SW480 (cell line): ENCODE data around the gene DPYD.
"Not testable (repeated sequence)": the region's sequence is repeated elsewhere in the genome, so short reads cannot be mapped to it uniquely, and the experiment has no call there.

Experiments
- DNase-seq: peaks from one replicate; pipeline ENCODE4 v3.0.0-alpha.2; 2016; ENCODE audit warnings: low spot score

DPYD gene

DNA sequence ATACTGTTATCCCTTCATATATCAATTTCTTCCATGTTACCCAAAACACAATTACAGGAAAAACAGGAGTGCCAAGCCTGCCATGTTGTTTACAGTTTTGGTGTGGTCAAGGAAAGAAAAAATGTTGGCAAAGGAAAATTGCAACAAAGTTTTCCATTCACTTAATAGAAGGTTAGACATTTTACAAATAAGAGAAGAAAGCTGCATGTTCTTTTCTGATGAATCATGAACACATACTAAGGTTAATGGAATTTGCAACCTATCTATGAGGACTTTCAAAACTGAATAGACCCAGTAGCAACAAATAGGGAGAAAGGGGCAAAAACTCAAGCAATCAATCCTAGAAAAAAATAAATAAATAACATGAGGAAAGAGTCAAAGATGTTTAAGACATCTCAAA lies 556.7 kb downstream of the DPYD start:
- DNase-seq, result no peak

DNA sequence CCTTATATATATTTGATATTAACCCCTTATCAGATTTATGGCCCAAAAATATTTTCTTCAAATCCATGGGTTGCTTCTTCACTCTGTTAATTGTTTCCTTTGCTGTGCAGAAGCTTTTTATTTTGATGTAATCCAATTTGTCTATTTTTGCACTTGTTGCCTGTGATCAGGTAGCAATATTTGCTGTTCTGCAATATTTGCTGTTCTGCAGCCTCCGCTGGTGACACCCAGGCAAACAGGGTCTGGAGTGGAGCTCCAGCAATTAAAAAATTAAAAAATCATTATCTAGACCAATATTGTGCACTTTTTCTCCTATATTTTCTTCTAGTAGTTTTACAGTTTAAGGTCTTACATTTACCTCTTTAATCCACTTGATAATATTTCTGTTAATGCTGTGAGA lies 564.5 kb downstream of the DPYD start:
- no peak for DNase-seq

DNA sequence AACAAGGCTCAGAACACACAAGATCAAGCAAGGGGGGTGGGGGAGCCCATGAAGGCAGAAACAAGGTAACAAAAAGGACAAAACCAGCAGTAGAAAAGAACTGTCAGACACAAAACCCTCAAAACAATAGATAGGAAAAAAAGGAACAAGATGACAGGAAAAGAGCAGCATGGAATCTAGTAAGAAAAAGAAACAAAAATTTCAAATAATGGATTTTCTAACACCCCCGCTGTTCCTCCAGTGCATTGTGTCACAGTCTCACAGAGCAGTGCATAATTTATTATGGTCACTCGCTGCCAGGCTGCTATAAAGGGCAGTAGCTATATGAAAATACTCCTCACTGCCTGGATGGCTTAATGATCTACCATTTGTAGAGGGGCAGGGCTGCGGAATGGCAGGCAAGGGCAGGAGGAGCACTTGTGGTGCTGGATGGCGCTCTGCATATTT lies 567.9 kb downstream of the DPYD start:
- DNase-seq, result no peak

DNA sequence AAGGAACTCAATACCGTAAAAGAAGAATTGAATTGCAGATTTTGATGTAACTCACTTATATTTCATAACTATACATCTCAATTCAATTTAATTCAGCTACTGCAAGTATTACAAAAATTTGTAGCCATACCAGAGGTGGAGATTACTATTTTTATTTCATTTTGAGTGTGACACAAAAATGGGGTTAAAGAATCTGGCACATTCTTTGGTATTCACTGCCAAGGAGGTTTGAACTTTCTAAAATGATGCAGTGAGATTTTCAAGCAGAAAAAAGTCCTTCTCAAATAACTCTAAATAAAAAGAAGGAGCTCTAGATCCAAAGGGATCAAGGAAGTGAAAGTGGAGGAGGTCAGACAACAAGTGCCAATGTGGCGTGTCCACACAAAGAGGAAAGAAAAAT lies 569.0 kb downstream of the DPYD start:
- no peak for DNase-seq

DNA sequence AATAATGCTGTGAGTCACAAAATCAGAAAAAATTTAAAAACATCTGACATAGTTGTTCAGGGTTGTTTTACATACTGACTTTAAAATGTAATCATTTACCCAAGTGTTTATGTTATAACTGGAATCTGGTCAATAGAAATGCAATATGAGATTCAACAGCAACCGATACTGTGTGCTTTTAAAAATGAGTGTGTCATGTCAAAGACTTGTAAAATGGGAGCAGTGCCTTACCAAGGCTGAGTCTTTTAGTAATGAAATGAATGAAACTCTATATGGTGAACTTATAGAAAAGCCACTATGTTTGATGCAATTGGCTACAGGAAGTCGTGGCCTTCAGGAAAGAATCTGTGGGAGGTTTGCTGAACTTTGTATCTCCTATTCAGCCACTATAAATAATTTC lies 570.2 kb downstream of the DPYD start:
- DNase-seq, result no peak

DNA sequence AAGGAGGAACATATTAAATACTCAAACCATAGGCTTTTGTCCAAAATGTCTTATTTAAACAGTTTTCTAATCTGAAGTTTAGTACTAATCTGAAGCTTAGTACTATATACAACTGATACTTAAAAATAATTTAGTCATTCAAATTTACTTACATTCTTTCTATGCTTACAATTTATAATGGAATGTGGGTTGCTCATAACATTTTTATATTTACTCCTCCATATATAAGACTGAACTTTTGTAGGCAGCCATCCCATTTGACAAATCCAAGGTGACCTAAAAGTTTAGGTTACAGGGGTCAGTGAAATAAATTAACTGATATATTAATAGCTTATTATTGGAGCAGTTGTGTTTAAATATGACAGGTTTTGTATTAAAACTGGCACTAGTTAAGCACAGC lies 570.6 kb downstream of the DPYD start:
- no peak for DNase-seq

DNA sequence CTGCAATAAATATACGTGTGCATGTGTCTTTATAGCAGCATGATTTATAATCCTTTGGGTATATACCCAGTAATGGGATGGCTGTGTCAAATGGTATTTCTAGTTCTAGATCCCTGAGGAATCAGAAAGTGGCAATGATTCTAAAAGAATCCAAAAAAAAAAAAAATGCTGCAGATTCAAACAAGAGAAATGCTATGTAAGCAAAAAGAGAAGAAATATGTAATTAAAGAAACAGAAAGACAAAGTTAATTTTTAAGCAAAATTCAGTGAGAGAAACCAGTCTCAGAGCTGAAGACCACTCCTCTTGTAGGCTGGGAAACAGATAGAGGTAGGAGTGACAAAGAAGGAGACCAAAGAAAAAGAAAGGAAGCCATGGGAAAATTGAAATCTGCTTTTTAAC lies 571.0 kb downstream of the DPYD start:
- not testable (repeated sequence) for DNase-seq

DNA sequence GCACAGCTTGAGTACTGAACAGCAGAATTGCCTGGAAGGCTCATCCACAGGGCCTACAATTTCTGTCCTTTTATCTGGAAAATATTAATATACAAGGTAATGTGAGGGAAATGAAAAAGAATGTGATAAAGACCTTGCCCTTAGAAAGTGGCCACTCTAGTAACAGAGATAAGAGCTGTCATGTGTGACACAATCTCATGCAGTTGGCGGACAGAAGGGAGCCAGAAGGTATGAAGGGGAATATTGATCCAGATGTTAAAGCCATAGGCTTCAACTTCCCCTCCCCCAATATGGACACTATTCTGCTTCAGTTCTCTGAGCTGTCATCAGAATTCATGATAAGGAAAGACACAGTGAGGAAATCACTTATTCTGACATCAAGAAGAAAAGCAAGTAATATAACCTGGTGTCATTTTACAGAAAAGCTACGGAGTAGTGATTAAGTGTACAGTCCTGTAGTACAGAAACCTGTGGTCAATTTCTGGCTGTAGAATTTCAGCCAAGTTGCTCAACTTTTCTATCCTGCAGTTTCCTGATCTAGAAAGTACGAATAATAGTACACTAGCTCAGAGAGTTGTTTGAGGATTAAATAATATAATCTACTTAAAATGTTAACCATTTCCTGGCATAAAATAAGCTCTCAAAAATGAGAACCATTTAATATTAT lies 572.1 kb downstream of the DPYD start:
- DNase-seq, result no peak

DNA sequence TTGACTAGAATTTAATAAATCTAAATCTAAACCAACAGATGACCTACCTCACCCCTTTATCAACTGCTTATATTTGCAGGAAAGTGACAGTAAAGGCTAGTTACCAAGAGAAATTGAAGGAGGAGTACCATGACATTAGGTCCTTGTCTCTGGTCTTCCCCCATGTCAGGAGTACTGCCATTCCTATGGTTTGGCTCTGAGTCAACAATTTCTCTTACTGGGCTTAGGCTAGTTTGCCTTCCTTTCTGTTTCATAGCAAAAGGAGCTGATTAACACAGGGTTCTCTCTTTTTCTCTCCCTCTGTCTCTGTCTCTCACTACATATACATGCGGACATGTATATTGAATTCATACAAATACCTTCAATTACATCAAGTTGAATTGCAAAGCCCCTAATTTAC lies 579.9 kb downstream of the DPYD start:
- no peak for DNase-seq

DNA sequence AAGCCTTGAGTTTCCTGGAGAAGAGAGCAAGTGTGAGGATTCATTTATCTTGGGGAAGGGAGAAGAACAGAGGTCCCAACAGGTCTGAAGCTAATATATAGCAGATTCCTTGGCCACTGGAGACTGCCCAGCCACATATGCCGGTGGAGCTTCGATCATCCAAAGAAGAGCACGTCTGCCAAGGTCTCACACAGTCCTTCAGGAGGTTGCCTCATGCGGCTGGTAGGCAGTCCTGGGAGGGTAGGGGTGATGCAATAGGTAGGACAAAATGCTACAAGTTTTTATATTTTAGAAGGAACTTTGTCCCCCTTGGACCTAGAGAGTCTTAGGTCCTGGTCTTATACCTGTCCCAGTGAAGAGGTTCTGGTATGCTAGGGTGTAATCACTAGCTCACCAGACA lies 582.5 kb downstream of the DPYD start:
- no peak for DNase-seq

DNA sequence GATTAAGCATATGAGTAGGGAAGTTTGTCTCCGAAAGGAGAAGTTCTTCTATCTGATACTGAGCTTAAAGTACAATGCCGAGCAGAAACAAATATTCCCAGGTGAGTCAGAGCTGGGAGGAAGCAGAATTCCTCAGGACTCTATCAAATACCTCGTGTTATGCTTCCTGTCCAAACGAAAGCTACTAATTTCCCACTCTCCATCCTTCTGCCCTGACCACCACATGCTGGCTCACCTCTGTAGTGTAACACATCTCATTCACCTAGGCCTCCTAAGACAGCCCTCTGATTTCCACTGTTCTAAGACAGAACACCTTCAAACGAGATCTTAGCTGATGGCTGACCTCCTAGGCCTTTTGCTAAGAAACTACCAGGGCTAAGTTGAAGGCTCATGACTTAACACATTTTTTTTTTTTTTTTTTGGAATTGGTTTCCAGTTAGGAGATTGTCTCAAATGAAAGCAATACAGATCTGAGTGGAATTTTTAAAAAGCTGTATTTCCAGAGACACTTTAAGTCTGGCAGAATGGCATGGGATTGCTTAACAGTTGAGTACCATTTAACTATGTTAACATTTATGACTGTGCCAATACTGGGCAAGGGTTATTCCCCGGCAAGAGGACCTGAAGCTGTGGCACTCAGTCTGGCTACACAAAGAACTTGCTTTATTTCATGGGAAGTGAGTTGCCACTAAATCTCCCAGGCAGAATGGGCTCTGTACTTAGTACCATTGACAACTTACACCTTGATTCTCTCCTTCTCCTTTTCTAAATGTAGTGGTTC lies 583.4 kb downstream of the DPYD start:
- no peak for DNase-seq

DNA sequence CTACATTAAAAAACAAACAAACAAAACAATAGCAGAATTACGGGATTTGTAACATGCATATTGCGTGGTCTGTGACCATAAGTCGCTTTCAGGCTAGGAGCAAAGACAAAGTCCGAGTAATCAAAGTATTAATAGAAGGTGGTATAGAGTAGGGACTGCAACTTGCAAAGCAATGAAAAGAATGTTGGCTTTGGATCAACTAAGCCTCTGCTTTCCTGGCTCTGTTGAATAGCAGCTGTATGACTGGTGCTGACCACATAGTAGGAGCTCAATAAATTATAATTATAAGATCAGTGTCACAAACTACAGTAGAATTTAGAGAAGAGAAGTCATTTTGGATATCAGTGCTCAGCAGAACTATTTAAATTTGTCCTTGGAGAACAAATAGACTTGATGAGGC lies 586.4 kb downstream of the DPYD start:
- DNase-seq, result no peak

DNA sequence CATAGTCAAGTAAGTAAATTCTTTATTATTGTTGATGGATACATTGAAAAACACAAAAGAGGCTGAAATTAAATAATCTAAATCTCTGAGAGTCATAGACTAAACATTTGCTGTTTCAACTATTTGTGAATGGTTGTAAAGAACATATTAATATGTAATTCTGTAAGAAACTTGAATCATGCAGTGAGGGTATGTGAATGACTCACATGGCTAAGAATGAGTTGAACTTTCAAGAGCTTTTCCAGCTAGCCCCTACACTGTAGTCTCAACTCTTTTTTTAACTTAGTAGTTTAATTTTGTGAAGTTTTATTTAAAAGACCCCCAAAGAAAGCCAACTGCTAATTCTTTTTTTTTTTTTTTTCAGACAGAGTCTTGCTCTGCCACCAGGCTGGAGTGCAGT lies 588.1 kb downstream of the DPYD start:
- DNase-seq, result no peak

DNA sequence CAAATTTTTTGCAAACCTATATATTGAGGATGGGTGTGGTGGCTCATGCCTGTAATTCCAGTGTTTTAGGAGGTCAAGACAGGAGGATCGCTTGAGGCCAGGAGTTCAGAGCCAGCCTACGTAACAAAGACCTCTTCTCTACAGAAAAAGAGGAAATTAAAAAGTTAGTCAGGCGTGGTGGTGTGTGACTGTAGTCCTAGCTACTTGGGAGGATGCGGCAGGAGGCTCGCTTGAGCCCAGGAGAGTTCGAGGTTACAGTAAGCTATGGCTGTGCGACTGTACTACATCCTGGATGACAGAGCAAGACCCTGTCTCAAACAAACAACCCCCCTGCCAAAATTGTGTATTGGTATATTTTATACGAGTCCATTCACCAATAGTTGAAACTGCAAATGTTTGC lies 589.7 kb downstream of the DPYD start:
- no peak for DNase-seq

DNA sequence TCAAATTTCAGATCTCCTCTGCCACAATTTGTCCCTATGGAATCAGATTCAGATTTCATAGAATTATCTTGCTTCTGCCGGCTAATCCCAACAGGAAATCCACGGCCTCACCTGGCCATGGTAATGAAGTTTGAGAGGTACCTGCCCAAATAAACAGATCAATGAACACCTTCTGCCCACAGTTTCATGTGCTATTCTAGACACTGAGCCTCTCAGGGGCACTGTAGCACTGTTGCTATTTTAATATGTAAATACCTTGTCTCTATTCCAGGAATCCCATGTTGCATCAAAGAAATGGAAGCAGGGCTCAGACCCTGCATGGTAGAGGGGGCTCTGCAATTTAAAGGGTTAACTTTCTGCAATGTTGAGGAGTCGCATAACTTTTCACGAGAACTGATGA lies 606.1 kb downstream of the DPYD start:
- no peak for DNase-seq

DNA sequence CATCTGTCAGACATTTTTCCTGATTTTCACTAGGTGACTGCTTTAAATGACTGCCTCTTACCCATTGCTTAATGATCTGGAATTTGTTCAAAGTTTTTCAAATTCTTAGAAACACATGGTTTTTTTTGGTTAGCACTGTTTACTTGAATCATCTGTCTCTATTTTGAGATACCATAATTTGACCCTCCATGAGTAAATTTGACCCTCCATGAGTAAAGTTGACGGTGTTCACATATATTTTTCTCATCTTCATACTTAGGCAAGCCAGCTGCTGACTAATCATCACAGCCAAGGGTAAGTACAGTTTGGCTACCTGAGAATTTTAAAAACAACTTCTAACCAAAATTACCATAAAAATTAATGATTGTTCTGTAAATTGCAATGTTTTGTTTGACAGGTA lies 612.7 kb downstream of the DPYD start:
- no peak for DNase-seq

DNA sequence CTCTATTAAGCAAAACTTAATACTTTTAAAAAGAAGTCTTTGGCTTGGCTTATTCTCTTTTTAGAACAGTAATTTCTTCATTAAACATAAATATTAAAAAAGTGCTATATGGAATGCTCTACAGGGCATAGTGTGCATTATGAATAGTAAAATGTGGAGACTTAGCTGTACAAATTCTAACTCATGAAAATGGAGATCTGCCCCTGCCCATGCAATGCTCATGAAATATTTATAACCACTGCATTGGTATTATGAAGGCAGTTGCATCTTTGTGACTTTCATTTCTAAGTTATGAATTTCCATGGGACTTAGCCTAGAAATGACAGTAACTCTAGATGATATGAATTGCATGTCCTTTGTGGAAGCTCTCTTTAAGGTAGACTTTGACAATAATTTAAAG lies 613.3 kb downstream of the DPYD start:
- DNase-seq, result no peak

DNA sequence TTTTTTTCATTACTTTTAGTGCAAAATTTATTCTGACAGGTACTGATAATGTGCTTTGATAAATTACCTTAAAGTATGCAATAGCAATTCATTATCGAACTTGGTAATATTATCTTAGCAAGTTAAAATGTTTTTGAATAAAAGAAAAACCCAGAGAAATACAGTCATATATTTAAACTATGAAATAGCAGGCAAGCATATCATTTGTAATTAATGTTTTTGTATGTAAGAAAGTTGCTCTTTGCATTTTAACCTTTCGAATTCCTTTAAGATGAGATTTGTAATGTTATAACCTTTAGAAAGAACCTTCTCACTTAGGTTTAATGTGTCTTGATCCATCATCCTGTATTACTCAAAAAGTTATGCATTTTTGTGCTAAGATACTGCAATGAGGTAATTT lies 613.7 kb downstream of the DPYD start:
- no peak for DNase-seq

DNA sequence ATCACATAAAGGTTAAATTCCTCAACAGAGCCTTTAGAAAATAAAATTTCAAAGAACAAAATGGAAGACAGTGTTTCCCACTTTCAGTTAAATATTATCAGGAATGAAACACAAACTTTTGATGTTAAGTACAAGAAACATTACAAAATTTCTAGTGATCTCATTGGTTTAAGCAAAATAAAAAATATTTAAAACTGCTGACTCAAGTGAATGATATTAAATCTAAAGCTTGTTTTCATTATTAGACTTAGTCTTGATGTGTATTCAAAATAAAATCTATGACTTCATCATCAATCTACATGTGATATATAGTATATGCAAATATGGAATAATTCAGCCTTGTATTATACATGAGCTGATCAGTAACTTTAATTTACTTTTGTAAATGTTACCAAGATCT lies 614.3 kb downstream of the DPYD start:
- DNase-seq, result no peak

DNA sequence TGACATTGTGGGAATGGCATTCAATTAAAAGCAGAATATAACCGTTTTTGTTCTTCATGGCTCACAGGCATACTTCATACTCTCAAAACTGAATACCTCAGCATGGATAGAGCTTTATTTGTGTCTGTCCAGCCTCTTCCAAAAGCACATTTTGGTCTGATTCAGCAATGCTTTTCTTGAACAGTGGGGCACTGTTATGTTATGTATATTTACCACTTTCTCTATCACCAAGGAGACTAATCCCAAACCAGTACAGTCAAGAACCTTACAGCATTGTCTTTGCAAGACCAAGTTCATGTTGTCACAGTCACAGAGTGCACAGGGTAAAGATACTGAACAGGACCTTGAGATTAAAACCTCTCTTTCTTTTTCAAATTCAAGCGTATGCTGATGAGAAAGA lies 616.5 kb downstream of the DPYD start:
- no peak for DNase-seq

DNA sequence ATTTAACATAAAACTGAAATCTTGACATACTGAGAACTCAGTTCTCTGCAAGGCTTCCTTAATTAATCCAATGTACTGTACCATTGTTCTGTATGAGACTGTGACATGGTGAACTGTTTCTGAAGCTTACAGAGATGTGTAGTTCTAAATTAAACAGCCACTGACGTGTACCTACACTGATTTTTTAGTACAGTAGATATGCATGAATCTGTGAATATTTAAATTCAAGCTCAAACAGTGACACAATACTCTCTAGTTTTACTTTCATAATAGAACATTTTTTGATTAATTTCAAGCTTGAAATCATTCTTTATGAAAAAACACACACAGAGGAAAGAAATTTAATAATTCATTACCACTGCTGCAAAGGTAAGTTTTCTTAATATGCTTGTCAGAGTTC lies 621.9 kb downstream of the DPYD start:
- no peak for DNase-seq

DNA sequence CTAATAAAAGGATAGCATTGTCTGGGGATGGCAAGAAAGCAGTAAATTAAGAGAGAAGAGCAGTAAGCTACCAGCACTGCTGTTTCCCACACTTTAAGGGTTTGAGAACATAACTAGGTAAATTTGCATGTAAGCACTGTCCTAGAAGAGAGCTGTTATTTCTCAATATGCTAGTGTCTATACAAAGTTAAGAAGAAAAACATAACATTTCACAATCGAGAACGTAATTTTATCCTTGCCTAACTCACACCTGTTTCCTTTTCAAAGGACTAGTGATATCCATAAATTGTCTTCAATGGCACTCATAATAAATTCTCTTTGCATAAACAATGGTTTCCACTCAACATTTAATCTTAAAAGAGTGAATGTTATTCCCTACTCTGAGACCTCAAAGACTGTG lies 623.2 kb downstream of the DPYD start:
- no peak for DNase-seq

DNA sequence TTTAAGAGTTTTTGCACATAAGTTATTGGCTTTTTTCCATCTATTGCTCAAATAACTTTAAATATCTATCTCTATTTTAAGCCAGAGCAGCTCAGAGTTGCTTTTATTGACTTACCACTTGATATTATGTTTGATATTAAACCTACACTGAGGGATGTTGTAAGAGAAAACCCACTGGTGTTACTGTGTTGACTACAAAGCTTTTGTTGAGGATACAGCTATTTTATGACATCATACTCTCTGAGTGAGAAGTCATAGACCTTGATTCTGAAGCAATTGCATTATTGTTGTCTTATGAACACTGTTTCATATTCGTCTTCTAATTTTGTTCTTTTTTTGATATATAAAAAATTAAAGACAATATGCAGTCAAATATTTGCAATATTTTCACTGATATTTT lies 638.9 kb downstream of the DPYD start:
- DNase-seq, result no peak
